ENCODE results near the gene UBR2. TPM values are rescaled to one million over a fixed set of nuclear protein-coding genes. Genes with fewer than 3 reads are reported as not detected.

Gene UBR2
- total RNA-seq, 1 experiment from 2014 or later, result 17.5 TPM

- H3K4me1 ChIP-seq (ENCODE audit: insufficient read depth, low read length, poor library complexity, severe bottlenecking), result no peaks in the 10 kb centered on the region
- intact Hi-C loops (cut with micrococcal nuclease; ENCODE audit: unreplicated experiment), result loop anchor here (5.0 kb wide), 1 partner anchor 271 kb away; no protein-coding TSS in a partner anchor
- ChIA-PET CTCF (interaction anchor here (0.6 kb wide), 2 partner anchors 243 to 1214 kb away, joined by 3 read pairs; no protein-coding TSS in a partner anchor), POLR2A (ENCODE audit: low non-redundant PET) (no interaction called here)
- H3K27ac ChIP-seq (ENCODE audit: low read depth, low read length, poor library complexity, severe bottlenecking), result no peak overlapping the region
- no peak for DNase-seq (ENCODE audit: low spot score)
- H3K9me3 ChIP-seq (ENCODE audit: low read depth, low read length, poor library complexity, severe bottlenecking), result no peaks in the 10 kb centered on the region
- no TSS peak for BruUV-seq (replicated peaks)
- H3K4me3 ChIP-seq (ENCODE audit: low read depth, low read length, poor library complexity, severe bottlenecking), result no peak overlapping the region
- no peaks in the 10 kb centered on the region for H3K36me3 ChIP-seq (ENCODE audit: insufficient read depth, low read length, poor library complexity, severe bottlenecking)
- H3K27me3 ChIP-seq (replicated peaks; ENCODE audit: insufficient read depth, low read depth, low read length, poor library complexity), result no peaks in the 10 kb centered on the region
- TF ChIP-seq, protein P1, sequence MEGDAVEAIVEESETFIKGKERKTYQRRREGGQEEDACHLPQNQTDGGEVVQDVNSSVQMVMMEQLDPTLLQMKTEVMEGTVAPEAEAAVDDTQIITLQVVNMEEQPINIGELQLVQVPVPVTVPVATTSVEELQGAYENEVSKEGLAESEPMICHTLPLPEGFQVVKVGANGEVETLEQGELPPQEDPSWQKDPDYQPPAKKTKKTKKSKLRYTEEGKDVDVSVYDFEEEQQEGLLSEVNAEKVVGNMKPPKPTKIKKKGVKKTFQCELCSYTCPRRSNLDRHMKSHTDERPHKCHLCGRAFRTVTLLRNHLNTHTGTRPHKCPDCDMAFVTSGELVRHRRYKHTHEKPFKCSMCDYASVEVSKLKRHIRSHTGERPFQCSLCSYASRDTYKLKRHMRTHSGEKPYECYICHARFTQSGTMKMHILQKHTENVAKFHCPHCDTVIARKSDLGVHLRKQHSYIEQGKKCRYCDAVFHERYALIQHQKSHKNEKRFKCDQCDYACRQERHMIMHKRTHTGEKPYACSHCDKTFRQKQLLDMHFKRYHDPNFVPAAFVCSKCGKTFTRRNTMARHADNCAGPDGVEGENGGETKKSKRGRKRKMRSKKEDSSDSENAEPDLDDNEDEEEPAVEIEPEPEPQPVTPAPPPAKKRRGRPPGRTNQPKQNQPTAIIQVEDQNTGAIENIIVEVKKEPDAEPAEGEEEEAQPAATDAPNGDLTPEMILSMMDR (conservative IDR thresholded peaks at IDR 0.05; ENCODE audit: low read depth, low read length), result no peak
- no peak for TF ChIP-seq EZH2 (IDR thresholded peaks at IDR 0.05; ENCODE audit: borderline replicate concordance, low read depth, low read length, poor library complexity, severe bottlenecking)
Observed at GRCh38 chr6:42533794-42534193, 30.0 kb upstream of the UBR2 start.

GRCh38 chr6:42537536-42537935, 26.3 kb upstream of the UBR2 start:
- CTCF ChIA-PET, result no interaction called here
- Histone ChIP-seq H3K27me3 (replicated peaks; ENCODE audit: insufficient read depth, low read depth, low read length, poor library complexity) (no peaks in the 10 kb centered on the region), H3K36me3 (ENCODE audit: insufficient read depth, low read length, poor library complexity, severe bottlenecking) (no peaks in the 10 kb centered on the region), H3K4me1 (ENCODE audit: insufficient read depth, low read length, poor library complexity, severe bottlenecking) (no peaks in the 10 kb centered on the region), H3K27ac (ENCODE audit: low read depth, low read length, poor library complexity, severe bottlenecking) (no peak overlapping the region), H3K4me3 (ENCODE audit: low read depth, low read length, poor library complexity, severe bottlenecking) (no peak overlapping the region), H3K9me3 (ENCODE audit: low read depth, low read length, poor library complexity, severe bottlenecking) (no peaks in the 10 kb centered on the region)
- intact Hi-C loops (cut with micrococcal nuclease; ENCODE audit: unreplicated experiment), result no loop called here
- TF ChIP-seq, protein P1 (conservative IDR thresholded peaks at IDR 0.05; ENCODE audit: low read depth, low read length), result no peak
- no peak for TF ChIP-seq EZH2 (IDR thresholded peaks at IDR 0.05; ENCODE audit: borderline replicate concordance, low read depth, low read length, poor library complexity, severe bottlenecking)
- no peak for DNase-seq (ENCODE audit: low spot score)
- POLR2A ChIA-PET (ENCODE audit: low non-redundant PET), result no interaction called here
- no TSS peak for BruUV-seq (replicated peaks)

DNA sequence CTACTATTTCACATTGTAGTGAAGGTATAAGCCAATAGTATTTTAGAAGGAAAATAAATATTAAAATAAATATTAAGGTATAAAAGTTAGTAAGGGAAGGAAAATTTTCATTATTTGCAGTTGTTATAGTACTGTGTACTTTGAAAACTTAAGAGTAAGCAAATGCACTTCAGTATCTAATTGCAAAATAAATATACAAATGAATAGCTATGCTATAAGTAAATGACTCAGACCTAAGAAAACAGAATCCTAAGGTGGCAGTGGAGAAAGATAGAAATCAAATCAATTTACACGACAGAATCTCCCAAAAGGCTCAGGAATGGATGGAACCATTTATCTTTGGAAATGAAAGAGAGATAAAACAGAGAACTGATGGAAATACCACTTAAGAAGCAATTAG, 24.7 kb upstream of the UBR2 start:
- no peak for DNase-seq (ENCODE audit: low spot score)
- no peak for TF ChIP-seq EZH2 (IDR thresholded peaks at IDR 0.05; ENCODE audit: borderline replicate concordance, low read depth, low read length, poor library complexity, severe bottlenecking)
- TF ChIP-seq, protein P1 (conservative IDR thresholded peaks at IDR 0.05; ENCODE audit: low read depth, low read length), result no peak
- POLR2A ChIA-PET (ENCODE audit: low non-redundant PET), result no interaction called here

More for the DNA sequence above, 24.7 kb upstream of the UBR2 start:
- H3K27ac ChIP-seq (ENCODE audit: low read depth, low read length, poor library complexity, severe bottlenecking), result no peak overlapping the region
- H3K4me1 ChIP-seq (ENCODE audit: insufficient read depth, low read length, poor library complexity, severe bottlenecking), result no peaks in the 10 kb centered on the region
- H3K4me3 ChIP-seq (ENCODE audit: low read depth, low read length, poor library complexity, severe bottlenecking), result no peak overlapping the region
- CTCF ChIA-PET, result no interaction called here
- no peaks in the 10 kb centered on the region for H3K36me3 ChIP-seq (ENCODE audit: insufficient read depth, low read length, poor library complexity, severe bottlenecking)
- H3K27me3 ChIP-seq (replicated peaks; ENCODE audit: insufficient read depth, low read depth, low read length, poor library complexity), result no peaks in the 10 kb centered on the region
- no TSS peak for BruUV-seq (replicated peaks)
- no peaks in the 10 kb centered on the region for H3K9me3 ChIP-seq (ENCODE audit: low read depth, low read length, poor library complexity, severe bottlenecking)
- intact Hi-C loops (cut with micrococcal nuclease; ENCODE audit: unreplicated experiment), result no loop called here

All from A673 (cell line).